ENCODE results near the gene TNFRSF18. TPM values are rescaled to one million over a fixed set of nuclear protein-coding genes. Genes with fewer than 3 reads are reported as not detected.

The TNFRSF18 gene
- total and polyA plus RNA-seq, 2 experiments from 2014 or later, result 1.3 TPM; not detected in 1

DNA sequence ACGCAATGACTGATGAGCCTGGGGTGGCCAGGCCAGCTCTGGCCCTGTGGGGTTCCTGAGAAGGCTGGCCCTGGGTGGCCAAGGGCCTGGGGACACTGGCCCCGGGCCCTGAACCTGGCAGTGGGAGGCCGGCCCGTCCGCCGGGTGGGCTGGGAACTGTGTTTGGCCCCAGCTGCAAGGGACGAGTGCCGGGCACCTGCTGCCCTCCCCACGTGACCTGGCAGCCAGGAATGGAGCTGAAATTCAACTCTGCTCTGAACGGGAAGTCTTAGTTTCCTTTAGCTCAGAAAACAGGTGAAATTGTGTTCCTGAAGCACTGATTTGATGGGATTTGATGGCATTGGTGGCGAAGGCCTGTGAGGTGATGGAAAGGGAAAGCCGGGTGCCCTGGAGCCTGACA is 40.9 kb downstream of the TNFRSF18 start:
- no peaks in the 10 kb centered on the region for H3K27me3 ChIP-seq
- H4K20me1 ChIP-seq (ENCODE audit: insufficient read depth, poor library complexity, severe bottlenecking), result peaks cover 43% of the 10 kb centered on the region
- TF ChIP-seq EZH2phosphoT487 (IDR thresholded peaks at IDR 0.05; ENCODE audit: low read depth, severe bottlenecking, unreplicated experiment) (no peak), EZH2 (IDR thresholded peaks at IDR 0.05; ENCODE audit: borderline replicate concordance) (no peak)
- TF ChIP-seq, protein P1, sequence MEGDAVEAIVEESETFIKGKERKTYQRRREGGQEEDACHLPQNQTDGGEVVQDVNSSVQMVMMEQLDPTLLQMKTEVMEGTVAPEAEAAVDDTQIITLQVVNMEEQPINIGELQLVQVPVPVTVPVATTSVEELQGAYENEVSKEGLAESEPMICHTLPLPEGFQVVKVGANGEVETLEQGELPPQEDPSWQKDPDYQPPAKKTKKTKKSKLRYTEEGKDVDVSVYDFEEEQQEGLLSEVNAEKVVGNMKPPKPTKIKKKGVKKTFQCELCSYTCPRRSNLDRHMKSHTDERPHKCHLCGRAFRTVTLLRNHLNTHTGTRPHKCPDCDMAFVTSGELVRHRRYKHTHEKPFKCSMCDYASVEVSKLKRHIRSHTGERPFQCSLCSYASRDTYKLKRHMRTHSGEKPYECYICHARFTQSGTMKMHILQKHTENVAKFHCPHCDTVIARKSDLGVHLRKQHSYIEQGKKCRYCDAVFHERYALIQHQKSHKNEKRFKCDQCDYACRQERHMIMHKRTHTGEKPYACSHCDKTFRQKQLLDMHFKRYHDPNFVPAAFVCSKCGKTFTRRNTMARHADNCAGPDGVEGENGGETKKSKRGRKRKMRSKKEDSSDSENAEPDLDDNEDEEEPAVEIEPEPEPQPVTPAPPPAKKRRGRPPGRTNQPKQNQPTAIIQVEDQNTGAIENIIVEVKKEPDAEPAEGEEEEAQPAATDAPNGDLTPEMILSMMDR (IDR thresholded peaks at IDR 0.05; ENCODE audit: poor library complexity), result no peak
- H3K79me2 ChIP-seq, result peaks cover 54% of the 10 kb centered on the region
- DNase-seq (ENCODE audit: low spot score), result no peak
- no peaks in the 10 kb centered on the region for H3K9me2 ChIP-seq (replicated peaks; ENCODE audit: insufficient read depth)
- H3K27ac ChIP-seq, result peak overlapping the region; percentile 63
- H3K4me1 ChIP-seq (ENCODE audit: insufficient read depth), result peaks cover 12% of the 10 kb centered on the region
- peak overlapping the region; percentile 20 for H3K4me3 ChIP-seq
- WGBS (ENCODE audit: low lambda C conversion rate, missing lambda C conversion rate), result 75% methylated on average over 12 of the region's 12 CpGs
- no peaks in the 10 kb centered on the region for H3K36me3 ChIP-seq (replicated peaks; ENCODE audit: insufficient read depth, low read depth)
- peak overlapping the region; percentile 87 for H3K4me2 ChIP-seq
- H3K9me3 ChIP-seq (ENCODE audit: low read depth), result no peaks in the 10 kb centered on the region
- no peak overlapping the region for H2AFZ ChIP-seq

DNA sequence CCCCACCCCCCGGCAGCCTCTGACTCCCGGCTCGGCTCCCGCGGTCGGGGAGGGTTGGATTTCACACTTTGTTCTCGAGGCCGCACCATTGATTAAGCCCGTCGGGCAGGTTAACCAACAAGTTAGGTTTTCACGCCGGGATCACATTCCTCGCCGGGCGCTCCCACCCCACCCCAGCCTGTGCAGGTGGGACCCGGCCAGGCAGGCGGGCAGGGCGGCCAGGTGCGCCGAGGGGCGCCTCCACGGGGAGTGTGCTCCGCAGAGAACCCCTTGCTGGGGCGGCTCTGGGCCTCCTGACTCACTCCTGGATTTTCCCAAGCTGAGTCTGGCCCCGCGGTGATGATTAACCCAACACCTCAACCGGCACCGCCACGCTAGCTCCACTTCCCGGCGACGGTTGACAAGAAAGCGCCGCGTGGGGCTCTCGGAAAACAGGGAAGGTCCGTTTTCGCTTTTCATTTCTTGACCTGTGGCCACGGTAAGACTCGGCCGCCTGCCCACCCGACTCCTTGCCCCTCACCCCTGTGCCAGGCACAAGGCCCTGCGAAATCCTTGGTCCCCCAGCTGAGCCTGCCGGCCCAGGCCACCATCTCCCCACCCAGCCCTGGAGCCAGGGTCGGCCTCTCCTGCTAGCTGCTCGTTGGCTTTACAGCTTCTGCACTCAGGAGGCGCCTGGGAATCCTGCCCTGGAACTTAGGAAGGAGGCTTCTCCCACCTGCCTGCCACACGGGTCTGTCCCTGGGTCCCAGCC is 41.5 kb downstream of the TNFRSF18 start:
- TF ChIP-seq, protein P1 (IDR thresholded peaks at IDR 0.05; ENCODE audit: poor library complexity), result no peak
- TF ChIP-seq EZH2phosphoT487 (IDR thresholded peaks at IDR 0.05; ENCODE audit: low read depth, severe bottlenecking, unreplicated experiment), result no peak
- no peak for TF ChIP-seq EZH2 (IDR thresholded peaks at IDR 0.05; ENCODE audit: borderline replicate concordance)
- Histone ChIP-seq H4K20me1 (ENCODE audit: insufficient read depth, poor library complexity, severe bottlenecking) (peaks cover 43% of the 10 kb centered on the region), H3K4me2 (peak overlapping the region; percentile 87), H3K79me2 (peaks cover 54% of the 10 kb centered on the region), H3K27me3 (no peaks in the 10 kb centered on the region), H3K9me3 (ENCODE audit: low read depth) (no peaks in the 10 kb centered on the region), H3K9me2 (replicated peaks; ENCODE audit: insufficient read depth) (no peaks in the 10 kb centered on the region), H3K36me3 (replicated peaks; ENCODE audit: insufficient read depth, low read depth) (no peaks in the 10 kb centered on the region), H3K4me3 (peak overlapping the region; percentile 52), H2AFZ (no peak overlapping the region), H3K4me1 (ENCODE audit: insufficient read depth) (peaks cover 12% of the 10 kb centered on the region), H3K27ac (peak overlapping the region; percentile 98)
- 25% methylated on average over 41 of the region's 48 CpGs for WGBS (ENCODE audit: low lambda C conversion rate, missing lambda C conversion rate)
- DNase-seq (ENCODE audit: low spot score), result peak; percentile 84

DNA sequence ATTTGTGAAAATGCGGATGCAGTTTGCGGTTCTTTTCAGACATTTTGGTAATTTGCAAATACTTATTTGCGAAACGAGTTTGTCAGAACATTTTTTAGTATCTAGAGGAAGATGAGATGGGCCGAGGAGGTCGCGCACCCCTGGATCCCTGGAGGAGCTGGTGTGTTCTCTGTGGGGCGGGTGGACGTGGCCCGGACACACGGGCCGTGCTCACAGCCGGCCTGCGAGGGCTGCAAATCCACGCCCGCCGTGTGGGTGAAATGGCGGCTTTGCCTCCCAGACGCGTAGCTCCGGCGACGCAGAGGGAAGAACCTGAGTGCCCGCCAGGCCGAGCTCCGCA is 42.1 kb downstream of the TNFRSF18 start:
- DNase-seq (ENCODE audit: low spot score), result no peak
- Histone ChIP-seq H3K4me3 (peak overlapping the region; percentile 52), H4K20me1 (ENCODE audit: insufficient read depth, poor library complexity, severe bottlenecking) (peaks cover 42% of the 10 kb centered on the region), H3K27ac (peak overlapping the region; percentile 98), H3K9me3 (ENCODE audit: low read depth) (no peaks in the 10 kb centered on the region), H3K36me3 (replicated peaks; ENCODE audit: insufficient read depth, low read depth) (no peaks in the 10 kb centered on the region), H3K4me1 (ENCODE audit: insufficient read depth) (peaks cover 12% of the 10 kb centered on the region), H2AFZ (no peak overlapping the region), H3K79me2 (peaks cover 54% of the 10 kb centered on the region), H3K4me2 (peak overlapping the region; percentile 87), H3K9me2 (replicated peaks; ENCODE audit: insufficient read depth) (no peaks in the 10 kb centered on the region), H3K27me3 (no peaks in the 10 kb centered on the region)
- TF ChIP-seq, protein P1 (IDR thresholded peaks at IDR 0.05; ENCODE audit: poor library complexity), result no peak
- no peak for TF ChIP-seq EZH2phosphoT487 (IDR thresholded peaks at IDR 0.05; ENCODE audit: low read depth, severe bottlenecking, unreplicated experiment)
- no peak for TF ChIP-seq EZH2 (IDR thresholded peaks at IDR 0.05; ENCODE audit: borderline replicate concordance)
- WGBS (ENCODE audit: low lambda C conversion rate, missing lambda C conversion rate), result 40% methylated on average over 26 of the region's 26 CpGs

Data from hepatocyte (in vitro differentiated cells).